HG03442 (cell line): ENCODE data around the gene IRX3.

Experiments used
- ATAC-seq: cut with Tn5 transposase; IDR thresholded peaks from one replicate; pipeline ENCODE4 v1.9.1; 2021; ENCODE audit warnings: mild to moderate bottlenecking, moderate library complexity; ENCODE audit not compliant: unreplicated experiment

The IRX3 gene

DNA sequence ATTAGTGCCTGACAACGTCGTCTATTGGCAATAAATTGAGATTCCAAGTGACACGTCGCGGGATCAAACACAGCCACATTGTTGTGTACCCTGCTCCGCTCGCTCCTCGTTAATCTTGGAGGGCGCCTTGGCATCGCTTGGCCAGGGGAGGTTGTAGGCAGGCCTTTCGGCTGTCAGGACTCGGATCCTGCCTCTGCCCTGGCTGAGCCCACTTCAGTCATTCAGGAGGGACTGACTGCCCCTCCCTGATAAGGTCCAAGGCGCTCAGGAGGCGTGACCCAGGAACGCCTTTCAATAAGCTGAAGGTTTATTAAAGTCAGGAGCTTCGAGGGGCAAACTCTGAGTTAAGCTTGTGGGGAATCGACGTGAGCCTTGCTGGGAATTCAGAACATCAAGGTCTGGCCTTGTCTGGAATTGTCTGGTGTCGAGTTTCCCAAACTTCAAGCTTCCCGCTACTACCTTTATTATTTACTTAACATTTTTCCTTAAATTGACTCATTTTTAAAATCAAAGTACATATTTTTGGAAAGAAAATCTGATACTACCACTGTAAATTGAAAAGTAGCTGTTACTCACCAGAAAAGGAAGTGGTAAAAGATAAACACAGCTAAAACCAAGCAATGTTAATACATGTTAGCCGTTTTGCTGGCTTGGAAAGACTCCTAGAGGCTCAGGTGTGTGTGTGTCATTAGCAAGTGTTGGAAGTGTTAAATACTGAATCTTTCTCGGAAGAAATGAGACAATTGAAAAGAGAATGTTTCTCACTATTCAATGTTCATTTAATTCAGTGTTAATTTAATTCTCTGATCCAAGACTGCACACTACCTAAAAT is 5.3 kb upstream of the IRX3 start:
- no peak for ATAC-seq

DNA sequence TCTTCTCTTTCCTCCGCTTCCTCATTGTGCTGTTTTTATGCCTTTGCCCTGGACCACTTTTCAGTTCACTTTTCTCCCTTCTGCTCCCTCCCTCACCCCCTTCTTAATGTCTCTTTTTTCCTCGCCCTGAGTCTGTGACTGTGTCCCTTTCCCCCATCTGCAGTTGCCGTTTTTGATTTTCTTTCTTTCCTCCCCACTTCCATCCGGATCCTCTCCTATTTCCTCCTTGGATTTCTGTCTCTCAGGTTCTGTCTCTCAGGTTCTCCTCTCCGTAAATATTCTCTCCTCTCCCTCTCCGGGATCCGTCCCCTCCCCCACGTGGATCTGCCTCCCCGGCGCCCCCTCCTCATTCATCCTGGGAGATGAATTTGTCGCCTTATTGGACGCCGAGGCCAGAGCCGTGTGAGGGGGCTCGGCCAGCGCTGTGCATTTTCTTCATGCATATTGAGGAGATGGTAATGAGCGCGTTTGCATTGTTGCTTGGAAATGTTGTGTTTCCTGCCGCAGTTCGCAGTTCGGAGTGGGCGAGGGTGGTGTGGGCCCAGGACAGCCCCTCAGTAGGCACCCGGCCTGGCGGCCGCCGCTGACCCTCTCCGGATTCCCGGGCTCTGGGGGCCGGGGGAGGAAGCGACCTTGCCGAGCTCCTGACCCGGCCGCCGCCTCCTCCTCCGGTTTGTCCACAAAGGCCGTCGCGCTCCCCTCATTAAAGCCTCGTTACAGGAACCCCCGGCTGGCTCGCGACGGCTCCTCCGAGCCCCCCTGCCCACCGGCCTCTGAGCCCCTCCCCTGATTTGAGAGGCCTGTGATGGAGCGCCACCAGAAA is 4.5 kb upstream of the IRX3 start:
- ATAC-seq: no peak

DNA sequence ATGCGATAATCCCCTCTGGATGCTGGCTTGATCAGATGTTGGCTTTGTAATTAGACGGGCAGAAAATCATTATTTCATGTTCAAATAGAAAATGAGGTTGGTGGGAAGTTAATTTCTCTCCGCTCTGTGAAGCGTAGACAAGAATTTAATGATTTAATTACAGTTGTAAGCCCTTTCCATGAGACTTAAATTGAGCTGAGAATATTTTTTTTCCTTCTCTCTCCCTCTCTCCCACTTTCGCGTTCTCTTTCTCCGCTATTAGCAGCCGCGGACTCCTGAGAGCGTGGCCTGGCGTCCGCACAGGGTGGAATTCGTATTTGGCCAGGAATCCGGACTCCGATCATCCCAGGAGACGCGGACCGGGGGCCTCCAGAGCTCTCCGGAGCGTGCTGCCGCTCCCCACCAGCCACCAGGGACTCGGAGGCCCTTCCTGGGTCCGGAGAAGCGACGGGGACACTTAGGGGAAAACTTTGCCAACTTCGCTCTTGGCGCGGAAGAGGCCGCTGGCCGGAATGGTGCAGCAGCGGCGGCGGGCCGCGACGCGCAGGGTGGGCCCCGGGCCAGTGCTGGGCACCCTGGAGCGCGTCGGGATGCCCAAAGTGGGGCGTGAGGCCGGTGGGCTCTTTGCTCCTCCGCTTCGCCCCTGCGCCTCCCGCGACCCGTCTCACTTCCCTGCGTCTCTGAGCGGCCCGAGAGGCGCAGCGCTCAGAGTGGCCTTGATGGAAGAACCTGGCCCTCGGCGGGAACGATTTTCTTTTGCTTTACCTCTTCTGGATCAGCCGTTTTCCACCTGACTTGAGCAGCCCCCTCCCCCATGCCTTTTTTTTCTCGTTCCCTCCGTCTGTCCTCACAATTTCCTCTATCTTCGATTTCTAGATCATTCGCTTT is 3.6 kb upstream of the IRX3 start:
- no peak for ATAC-seq

DNA sequence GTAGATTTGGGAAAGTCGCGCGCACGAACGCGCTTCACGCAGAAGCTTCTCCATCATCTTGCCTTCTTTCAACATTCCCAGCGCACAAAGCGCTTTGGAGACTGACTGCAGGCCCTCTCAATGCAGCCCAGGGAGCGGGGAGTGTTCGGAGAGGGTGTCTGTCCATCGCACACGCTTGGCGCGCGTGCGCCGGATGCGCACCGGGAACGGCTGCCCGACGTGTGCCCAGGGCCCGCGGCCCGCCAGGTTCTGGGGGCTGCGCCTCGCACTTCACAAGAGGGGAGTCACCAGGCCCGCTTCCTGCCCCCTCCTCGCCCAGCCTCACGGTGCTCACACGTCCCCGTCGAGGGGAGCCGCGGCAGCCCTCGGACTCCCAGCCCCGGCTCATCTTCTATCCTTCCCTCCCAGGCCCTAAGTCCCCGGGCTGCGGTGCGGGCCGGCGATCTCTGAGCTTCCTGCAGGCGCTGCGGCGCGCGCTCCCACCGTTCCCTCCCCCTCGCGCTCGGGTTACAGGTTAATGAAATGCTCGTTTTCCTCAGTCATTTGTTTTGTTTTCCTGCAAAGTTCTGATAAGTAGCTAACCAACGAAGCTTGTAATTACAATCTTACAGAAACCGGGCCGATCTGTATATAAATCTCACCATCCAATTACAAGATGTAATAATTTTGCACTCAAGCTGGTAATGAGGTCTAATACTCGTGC is 2.8 kb upstream of the IRX3 start:
- ATAC-seq: no peak

DNA sequence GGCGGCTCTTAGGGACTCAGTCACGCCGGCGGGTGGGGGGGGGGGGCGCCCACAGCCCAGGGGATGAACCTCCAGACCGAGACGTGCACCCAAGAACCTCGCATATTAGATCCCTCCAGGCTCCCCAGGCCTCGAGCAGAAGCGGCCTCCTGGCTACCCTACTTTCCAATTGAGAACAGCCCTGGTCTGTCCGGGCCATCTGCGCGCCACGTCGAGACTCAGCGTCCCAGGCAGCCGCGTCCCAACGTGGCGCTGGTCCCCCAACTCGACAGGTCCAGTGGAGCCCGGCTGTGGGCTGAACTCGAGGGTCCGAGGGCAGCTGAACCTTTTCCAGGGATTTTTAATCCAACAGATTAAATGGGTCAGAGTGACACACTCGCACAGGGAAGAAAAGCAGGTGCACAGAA is 2.3 kb upstream of the IRX3 start:
- ATAC-seq: no peak

DNA sequence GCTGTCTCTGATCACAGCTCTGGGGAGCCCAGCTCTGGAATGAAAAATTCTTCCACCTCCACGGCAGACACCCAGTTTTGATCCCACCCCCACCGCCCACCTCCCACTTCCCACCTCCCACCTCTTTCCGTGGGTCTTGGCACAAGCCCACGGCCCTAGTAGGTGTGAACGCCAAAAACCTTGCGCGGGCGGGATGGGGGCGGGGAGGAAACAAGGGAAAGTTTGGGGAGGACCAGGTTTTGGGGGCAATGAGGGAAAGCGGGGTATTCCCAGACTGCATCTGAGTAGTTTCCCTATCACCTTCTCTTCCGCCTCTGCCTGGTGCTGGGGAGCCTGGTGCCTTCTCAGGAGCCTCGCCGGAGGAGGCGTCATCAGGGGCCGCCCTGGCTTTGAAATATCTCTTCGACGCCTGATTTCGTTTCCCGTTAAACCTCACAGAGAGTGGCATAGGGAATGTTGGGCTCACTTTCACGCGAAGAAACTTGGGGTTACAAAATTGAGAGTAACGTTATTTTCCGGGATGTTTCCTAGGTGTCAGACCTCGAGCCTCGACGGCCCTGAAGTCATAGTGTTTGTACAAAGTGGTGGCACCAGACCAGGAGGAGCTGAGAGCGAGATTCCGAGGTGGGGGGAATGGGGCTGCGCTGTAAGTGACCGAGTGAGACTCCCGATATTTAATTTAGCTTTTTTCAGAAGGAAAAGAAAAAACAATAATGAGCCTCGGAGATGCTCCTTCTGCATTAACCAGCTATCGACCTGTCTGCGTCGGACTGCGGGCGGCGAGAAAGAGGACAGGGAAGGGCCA is 1.6 kb upstream of the IRX3 start:
- ATAC-seq: no peak

DNA sequence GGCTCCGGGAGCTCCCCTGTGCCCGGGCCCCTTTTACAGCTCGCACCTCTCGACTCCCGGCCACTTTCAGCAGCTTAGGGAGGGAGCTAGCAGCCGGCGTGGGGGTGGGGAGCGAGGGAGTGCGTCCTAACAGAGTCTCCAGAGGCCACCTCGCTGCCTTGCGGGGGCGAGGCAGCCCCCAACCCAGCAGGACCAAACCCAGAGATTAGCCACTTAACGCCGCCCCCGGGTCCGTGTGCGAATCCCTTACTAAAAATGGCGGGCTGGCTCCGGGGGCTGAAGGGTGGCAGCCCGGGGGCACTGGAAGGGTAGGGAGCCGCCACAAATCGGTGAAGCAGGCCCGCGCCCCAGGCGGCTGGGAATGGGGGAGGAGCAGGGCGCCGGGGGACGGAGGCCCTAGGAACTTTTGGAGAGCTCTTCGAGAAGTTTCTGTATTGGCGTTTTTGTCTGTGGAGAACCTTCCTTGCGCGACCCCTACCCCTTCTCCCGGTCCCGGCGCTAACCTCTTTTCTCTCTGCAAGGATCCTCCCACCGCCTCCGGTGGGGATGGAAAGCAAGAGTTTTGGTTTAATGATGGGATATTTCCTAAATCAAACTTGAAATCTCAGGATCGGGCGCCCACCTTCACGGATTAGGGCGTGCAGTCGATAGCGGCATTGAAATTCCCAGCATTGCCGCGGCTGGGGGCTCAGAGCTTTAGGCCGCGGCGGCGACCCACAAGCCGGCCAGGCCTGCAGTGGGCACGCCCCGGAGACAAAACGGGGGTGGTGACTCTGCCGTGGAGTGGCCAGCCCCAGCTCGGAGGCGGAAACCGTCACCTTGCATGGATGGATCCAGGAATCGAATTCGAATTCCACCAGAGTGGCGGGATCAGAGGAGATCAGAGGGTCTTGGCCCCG is 793 bp upstream of the IRX3 start:
- no peak for ATAC-seq

DNA sequence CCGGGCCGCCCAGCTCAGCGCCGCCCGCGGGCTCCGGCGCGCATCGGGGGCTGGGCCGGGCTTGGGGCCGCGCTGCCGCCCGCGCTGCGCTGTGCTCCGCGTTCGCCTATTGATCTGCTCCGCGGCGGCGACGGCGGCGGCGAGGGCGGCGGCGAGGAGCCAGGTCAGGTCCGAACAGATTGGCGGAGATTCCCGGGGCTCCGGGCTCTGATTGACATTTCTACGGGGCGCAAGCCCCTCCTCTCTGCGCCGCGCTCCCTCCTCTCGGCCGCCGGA is 559 bp downstream of the IRX3 start:
- ATAC-seq: no peak

DNA sequence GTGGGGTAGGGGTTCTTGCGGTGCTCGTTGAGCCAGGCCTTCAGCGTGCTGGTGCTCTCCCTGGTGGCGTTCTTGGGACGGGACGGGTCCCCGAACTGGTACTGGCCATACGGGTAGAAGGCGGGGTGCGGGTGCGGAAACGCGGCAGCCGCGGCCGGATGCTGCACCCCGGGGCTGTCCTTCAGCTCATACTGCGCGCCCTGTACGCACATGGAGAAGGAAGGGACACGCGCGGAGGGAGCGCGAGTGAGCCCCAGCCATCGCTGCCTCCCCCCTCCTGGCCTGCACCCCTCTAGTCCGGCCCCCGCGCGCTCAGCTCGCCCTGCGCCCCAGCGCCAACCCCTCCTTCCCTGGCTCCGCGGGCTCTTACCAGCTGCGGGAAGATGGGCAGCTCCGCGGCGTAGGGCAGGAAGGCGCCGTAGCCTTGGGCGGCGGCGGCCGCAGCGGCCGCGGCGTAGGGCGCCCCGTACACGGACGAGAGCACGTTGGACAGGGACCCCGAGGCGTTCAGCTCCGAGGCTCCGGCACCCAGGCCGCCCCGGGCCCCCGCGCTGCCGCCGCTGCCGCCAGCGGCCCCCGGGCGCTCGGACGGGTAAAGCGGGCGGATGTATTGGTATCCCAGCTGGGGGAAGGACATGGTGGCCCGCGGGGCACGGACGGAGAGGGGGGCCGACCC is 1.0 kb downstream of the IRX3 start:
- ATAC-seq: no peak

DNA sequence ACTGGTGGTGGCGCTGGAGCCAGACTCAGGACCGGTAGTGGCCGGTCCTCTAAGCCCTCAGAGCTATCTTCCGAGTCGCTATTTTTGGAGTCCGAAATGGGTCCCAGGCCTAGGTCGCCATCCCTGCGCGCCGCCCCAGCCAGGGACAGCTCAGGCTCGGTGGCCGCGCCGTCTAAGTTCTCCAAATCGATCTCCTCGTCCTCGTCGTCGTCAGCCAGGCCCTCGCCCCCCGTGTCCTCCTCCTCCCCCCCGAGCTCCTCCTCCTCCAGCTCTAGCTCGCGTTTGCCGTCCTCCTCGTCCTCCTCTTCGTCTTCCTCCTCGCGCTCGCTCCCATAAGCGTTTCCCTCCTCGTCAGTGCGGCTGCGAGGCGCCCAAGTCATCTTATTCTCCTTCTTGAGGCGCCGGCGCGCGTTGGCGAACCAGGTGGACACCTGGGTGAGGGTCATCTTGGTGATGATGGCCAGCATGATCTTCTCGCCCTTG is 1.6 kb downstream of the IRX3 start:
- no peak for ATAC-seq

DNA sequence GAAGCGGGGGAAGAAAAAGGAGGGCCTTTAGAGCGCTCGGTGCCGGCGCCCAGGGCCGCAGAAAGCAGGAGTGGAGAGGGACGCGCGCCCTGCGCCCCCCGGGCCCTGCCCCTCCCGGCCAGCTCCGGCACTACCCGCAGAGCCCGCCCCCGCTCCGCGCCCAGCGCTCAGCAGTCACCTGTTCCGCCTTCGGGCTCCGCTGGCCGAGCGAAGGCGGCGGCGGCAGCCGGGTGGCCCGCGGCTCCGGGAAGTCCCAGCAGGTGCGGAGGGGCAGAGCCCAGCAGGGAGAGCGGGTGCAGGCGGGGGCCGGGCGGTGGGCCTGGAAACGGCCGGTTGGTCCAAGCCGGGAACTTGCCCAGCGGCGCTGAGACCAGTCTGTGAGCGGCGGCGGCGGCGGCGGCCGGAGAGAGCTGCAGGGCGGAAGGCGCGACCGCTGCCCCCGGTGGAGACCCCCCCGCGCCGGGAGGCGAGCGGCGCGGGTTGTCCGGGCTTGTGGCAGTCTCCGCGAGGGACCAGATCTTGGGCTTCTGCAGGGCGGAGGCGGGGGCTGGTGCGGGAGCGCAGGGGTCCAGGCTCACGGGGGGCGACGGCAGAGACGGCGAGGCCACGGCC is 2.2 kb downstream of the IRX3 start:
- no peak for ATAC-seq

DNA sequence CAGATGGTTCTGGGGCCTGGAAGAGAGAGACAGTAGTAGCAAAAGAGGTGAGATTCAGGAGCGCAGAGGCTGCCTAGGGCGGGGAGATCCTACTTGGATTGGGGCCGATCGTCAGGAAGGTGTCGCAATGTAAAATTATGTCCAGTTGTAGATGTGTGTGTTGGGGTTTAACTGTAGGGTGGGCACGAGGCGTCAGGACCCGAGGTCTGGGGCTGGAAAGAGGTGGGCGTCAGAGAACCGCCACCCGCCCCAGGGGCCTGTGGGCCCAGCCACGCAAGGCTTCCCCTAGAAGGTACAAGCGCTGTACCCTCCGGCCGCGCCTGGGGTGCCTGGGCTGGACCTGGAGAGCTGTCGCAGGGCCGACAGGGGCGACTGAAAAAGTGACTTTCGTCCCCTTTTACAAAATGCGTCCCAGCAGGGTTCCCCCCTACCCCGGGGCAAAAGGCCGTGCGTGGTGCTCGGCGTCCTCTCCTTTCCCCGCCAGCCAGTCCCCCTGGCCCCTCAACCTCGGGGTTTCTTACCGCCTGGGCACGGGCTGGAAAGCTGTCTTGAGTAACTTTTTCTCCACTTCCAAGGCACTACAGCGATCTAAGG is 2.8 kb downstream of the IRX3 start:
- no peak for ATAC-seq

DNA sequence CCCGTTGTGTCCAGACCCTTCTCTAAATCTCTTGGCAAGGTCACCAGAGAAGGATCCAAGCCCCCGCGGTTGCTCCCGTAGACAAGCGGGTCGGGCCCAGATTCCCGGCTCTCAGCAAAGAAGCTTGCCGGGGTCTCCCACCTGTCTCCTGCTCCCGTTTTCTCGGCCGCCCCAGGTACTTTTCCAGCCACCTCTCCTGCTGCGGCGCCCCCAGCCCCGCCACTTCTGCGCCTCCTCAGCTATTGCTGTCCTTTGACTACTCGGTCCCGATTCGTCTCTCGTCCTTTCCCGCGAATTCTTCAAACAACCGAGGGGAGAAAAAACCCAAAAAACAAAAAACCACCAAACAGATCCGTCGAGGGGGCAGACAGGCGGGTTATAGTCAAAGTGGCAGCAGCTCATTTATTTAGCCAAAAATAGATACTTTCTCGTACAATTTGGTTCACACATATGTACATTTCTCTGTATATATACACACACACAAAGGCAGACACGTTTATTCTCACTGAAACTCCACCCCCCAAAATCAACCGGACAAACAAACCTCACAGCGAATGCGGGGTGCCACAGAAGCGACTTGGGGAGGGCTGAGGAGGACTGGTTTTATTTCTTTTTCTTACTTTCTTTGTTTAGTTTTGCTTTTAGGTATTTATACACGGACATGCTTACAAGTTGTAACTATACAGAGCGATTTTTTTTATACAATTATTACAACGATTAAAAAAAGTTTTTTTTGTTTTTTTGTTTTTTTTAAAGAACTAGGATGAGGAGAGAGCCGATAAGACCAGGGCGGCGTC is 3.5 kb downstream of the IRX3 start:
- ATAC-seq: no peak

DNA sequence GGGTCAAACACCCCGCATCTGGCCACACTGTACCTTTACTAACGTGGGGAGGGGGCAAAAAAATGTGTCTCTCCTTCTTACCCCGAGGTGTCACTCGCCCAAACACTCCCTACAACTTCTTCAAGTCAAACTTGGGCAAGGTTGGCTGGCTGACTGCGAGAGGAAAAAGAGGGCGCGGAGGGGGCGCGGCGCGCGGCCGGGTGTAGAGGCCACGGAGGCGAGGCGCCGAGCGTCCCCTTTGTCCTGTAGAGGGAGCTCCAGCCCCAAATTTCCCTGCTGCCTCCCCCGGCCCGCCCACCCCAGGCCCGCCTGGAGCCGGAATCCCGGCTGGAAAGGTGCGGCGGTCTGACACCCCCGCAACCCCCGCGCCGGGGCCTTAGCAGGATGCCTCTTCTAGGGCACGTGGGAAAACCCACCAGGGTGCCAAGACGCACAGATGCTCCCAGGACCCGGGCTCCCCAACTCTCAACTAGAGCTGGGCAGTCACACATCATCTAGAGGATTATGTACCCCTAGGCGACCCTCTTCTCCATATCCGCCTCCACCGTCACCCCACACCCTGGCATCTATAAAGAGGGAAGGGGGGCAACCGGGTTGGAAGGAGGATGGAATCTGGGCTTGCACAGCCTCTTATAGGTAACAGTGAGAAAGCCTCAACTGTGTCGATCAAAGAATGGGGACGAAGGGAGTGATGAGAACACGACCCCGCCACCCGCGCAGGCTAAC is 4.2 kb downstream of the IRX3 start:
- ATAC-seq: no peak

DNA sequence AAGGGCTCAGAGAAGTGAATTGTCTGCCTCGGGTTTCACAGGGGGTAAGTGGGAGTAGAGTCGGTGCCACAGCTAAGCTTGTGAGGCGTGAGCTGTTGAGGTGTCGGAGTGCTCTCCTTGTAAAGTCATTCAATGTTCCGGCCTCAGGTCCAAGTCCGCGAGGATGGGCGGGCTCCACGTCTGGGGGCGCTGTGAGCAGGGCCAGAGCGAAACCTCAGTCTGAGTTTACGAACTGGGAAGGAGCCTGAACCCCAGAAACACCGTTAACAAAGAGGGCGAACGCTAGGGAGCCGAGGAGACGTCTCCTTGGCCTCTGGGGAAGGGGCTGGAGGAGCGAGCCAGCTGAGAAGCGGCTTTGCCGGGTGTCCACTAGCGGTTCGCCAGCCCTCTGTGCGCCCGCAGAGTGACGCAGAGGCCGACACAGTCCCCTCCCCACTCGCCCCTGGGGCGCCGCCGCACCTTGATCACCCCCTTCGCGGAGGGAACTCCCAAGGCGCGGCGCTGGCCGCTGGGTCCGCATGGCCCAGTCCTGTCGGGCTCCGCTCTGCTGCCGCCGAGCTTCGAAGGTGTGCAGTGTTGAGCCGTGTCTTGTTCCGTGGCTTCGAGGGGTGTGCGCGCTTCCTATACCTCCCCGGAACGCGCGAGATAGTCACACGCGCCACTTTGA is 4.9 kb downstream of the IRX3 start:
- ATAC-seq: no peak

DNA sequence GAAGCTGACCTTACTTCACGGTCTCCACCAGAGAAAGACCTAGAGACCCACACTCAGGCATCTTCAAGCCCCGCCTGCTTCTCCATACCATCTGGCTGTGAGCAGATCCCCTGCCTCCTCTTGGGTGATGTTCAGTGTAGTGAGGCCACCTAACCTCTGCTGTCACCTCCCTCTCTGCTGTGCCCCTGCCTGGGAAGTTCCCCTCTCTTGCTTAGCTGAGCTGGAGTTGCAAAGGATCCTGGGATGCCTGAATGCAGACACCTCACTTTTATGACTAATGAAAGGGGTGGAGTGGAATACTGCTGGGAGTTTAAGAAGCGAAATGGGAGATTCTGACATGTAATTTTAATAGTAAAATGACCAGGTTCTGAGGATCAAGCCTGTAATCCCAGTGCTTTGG is 5.8 kb downstream of the IRX3 start:
- no peak for ATAC-seq
